ENCODE data around the gene PRR35.

PRR35 gene

DNA sequence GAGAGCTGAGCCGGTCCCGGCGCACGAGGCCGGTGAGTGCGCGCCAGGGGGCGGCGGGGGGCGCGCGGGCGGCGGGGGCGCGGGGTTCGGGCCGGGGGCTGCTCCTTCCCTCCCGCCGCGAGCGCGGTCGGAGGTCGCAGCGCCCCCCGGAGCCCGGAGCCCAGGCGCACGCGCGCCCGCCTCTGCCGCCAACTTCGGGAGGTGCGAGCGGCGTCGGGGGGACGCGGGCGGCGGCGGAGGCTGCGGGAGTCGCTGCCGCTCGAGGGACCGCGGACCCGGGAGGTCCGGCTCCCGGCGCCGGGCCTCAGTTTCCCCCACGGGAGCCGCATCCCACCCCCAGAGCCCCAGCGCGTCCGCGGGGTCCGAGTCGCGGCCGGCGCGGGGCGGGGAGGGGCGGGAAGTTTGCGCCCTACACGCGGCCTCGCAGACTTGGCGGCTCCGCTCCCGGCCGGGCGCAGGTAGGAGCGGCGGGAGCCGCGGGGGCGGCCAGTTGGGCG lies at the start of gene PRR35:
Gene PRR35 (plus strand): TSS at position 191 of the 497 bp plus-strand sequence. CDS start 2,901 bp downstream, outside the sequence.
- DNase-seq (ENCODE audit: extremely low spot score), result no peak
- TF ChIP-seq, protein P1, sequence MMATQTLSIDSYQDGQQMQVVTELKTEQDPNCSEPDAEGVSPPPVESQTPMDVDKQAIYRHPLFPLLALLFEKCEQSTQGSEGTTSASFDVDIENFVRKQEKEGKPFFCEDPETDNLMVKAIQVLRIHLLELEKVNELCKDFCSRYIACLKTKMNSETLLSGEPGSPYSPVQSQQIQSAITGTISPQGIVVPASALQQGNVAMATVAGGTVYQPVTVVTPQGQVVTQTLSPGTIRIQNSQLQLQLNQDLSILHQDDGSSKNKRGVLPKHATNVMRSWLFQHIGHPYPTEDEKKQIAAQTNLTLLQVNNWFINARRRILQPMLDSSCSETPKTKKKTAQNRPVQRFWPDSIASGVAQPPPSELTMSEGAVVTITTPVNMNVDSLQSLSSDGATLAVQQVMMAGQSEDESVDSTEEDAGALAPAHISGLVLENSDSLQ (IDR thresholded peaks at IDR 0.05), result no peak
- TF ChIP-seq TARDBP (IDR thresholded peaks at IDR 0.05) (no peak), L3MBTL2 (conservative IDR thresholded peaks at IDR 0.05) (no peak), FOXA1 (IDR thresholded peaks at IDR 0.05) (no peak), BHLHE40 (IDR thresholded peaks at IDR 0.05; ENCODE audit: borderline replicate concordance) (no peak), HDGF (IDR thresholded peaks at IDR 0.05; ENCODE audit: borderline replicate concordance) (no peak), LEF1 (IDR thresholded peaks at IDR 0.05; ENCODE audit: borderline replicate concordance) (no peak), ZNF384 (IDR thresholded peaks at IDR 0.05) (no peak), SP1 (IDR thresholded peaks at IDR 0.05) (no peak), FOXK2 (IDR thresholded peaks at IDR 0.05) (no peak), SUZ12 (IDR thresholded peaks at IDR 0.05) (no peak), FOXM1 (IDR thresholded peaks at IDR 0.05; ENCODE audit: borderline replicate concordance) (no peak), CTBP1 (IDR thresholded peaks at IDR 0.05; ENCODE audit: borderline replicate concordance) (no peak), ELF4 (IDR thresholded peaks at IDR 0.05) (no peak), ARNT (IDR thresholded peaks at IDR 0.05) (no peak)
- POLR2A ChIA-PET, result no interaction called here
- CTCF ChIA-PET, result no interaction called here

DNA sequence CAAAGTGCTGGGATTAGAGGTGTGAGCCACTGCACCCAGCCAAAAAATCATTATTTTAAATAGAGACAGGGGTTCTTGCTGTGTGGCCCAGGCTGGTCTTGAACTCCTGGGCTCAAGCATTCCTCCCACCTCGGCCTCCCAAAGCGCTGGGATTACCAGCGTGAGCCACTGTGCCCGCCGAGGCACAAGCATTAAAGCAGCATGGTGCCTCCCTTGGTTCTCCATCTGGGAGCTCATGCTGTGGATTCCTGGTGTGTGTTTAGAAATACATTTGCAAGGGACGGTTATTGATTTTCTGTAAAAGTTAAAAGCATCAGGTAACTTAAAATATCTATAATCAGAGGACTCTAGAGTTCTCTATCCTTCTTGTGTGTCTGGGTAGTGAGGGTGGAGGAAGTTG lies 47.4 kb upstream of the PRR35 start:
- TF ChIP-seq HDGF (IDR thresholded peaks at IDR 0.05; ENCODE audit: borderline replicate concordance) (no peak), TARDBP (IDR thresholded peaks at IDR 0.05) (no peak), L3MBTL2 (conservative IDR thresholded peaks at IDR 0.05) (no peak), SUZ12 (IDR thresholded peaks at IDR 0.05) (no peak)
- ChIA-PET POLR2A (no interaction called here), CTCF (no interaction called here)
- no peak for DNase-seq (ENCODE audit: extremely low spot score)

DNA sequence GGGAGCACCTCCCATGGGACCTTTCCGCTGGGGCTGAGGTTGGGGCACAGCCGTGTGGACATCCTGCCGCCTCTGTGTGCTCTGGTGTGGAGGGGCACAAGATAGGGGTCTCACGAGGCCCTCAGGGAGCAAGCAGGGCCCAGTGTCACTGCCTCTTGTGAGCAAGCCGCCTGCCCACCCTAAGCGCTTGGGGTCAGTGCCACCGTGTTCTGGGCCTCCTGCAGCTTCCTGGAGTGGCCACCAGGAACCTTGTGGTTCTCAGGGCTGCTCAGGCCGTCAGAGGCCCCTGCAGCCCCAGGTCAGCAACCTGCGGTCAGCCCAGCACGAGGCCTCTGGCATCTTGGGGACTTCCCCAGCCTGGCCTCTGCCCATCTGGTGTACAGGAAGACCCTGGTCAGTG lies 46.2 kb upstream of the PRR35 start:
- no peak for TF ChIP-seq ARNT (IDR thresholded peaks at IDR 0.05)
- no peak for TF ChIP-seq SUZ12 (IDR thresholded peaks at IDR 0.05)
- TF ChIP-seq TARDBP (IDR thresholded peaks at IDR 0.05), result no peak
- TF ChIP-seq, protein P1 (IDR thresholded peaks at IDR 0.05), result no peak
- no peak for TF ChIP-seq NFRKB (IDR thresholded peaks at IDR 0.05)
- no peak for TF ChIP-seq LEF1 (IDR thresholded peaks at IDR 0.05; ENCODE audit: borderline replicate concordance)
- no peak for TF ChIP-seq L3MBTL2 (conservative IDR thresholded peaks at IDR 0.05)
- no peak for TF ChIP-seq FOXK2 (IDR thresholded peaks at IDR 0.05)
- TF ChIP-seq CTBP1 (IDR thresholded peaks at IDR 0.05; ENCODE audit: borderline replicate concordance), result no peak
- no peak for TF ChIP-seq BHLHE40 (IDR thresholded peaks at IDR 0.05; ENCODE audit: borderline replicate concordance)
- no peak for TF ChIP-seq FOXA1 (IDR thresholded peaks at IDR 0.05)
- POLR2A ChIA-PET, result interaction anchor here (0.7 kb wide), 1 partner anchor 12 kb away, joined by 3 read pairs; no protein-coding TSS in a partner anchor
- CTCF ChIA-PET, result no interaction called here

DNA sequence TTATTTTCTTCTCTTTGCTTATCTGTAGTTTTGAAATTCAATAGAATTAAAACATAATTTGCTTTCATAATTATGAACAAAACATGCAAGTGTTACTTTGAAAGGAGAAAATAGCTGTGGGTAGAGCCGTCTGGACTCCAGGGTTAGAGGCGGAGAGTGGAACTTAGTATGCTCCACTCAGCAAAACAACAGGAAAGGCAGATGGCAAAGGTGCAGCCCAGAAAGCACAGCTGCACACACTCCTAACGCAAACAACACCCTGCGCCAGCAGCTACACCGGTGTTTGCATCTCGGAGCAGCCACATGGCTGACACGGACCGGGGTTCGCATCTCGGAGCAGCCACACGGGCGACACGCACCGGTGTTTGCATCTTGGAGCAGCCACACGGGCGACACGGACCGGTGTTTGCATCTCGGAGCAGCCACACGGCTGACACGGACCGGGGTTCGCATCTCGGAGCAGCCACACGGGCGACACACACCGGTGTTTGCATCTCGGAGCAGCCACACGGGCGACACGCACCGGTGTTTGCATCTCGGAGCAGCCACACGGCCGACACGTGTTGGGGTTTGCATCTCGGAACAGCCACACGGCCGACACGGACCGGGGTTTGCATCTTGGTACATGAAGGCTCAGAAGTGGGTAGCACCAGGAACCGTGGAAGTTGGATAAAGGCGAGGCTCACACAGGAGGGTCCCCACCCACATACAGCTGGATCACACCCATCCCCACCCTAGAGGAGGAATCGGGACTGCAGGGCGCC lies 44.8 kb upstream of the PRR35 start:
- TF ChIP-seq LEF1 (IDR thresholded peaks at IDR 0.05; ENCODE audit: borderline replicate concordance), result no peak
- no peak for TF ChIP-seq TARDBP (IDR thresholded peaks at IDR 0.05)
- no peak for TF ChIP-seq HDGF (IDR thresholded peaks at IDR 0.05; ENCODE audit: borderline replicate concordance)
- no peak for TF ChIP-seq BHLHE40 (IDR thresholded peaks at IDR 0.05; ENCODE audit: borderline replicate concordance)
- no peak for TF ChIP-seq SUZ12 (IDR thresholded peaks at IDR 0.05)
- TF ChIP-seq, protein P1 (IDR thresholded peaks at IDR 0.05), result no peak
- no peak for TF ChIP-seq FOXA1 (IDR thresholded peaks at IDR 0.05)
- TF ChIP-seq FOXK2 (IDR thresholded peaks at IDR 0.05), result no peak
- no peak for TF ChIP-seq SP1 (IDR thresholded peaks at IDR 0.05)
- TF ChIP-seq ARNT (IDR thresholded peaks at IDR 0.05), result no peak
- no peak for TF ChIP-seq ZNF384 (IDR thresholded peaks at IDR 0.05)
- TF ChIP-seq FOXM1 (IDR thresholded peaks at IDR 0.05; ENCODE audit: borderline replicate concordance), result no peak
- TF ChIP-seq L3MBTL2 (conservative IDR thresholded peaks at IDR 0.05), result no peak
- no peak for TF ChIP-seq NFRKB (IDR thresholded peaks at IDR 0.05)
- ChIA-PET POLR2A (no interaction called here), CTCF (no interaction called here)
- no peak for DNase-seq (ENCODE audit: extremely low spot score)

More for the DNA sequence above, 46.2 kb upstream of the PRR35 start:
- DNase-seq (ENCODE audit: extremely low spot score), result no peak

DNA sequence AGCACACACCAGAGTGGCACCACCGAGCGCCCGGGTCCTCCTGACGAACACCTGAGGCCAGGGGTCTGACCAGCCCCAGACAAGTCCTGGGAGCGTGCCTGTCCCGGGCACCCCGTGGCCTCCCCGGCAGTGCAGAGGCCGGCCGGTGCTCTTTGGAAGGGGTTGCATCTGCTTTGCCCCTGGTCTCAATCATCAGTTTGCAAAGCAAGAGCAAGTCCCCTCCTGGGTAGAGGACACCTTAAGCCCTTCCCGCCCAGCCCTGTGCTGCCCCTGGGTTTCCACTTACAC lies 44.3 kb upstream of the PRR35 start:
- ChIA-PET POLR2A (no interaction called here), CTCF (no interaction called here)
- DNase-seq (ENCODE audit: extremely low spot score), result no peak
- TF ChIP-seq ARNT (IDR thresholded peaks at IDR 0.05), result no peak
- TF ChIP-seq ZNF384 (IDR thresholded peaks at IDR 0.05), result no peak
- no peak for TF ChIP-seq L3MBTL2 (conservative IDR thresholded peaks at IDR 0.05)
- TF ChIP-seq NFRKB (IDR thresholded peaks at IDR 0.05), result no peak
- TF ChIP-seq FOXK2 (IDR thresholded peaks at IDR 0.05), result no peak
- TF ChIP-seq FOXM1 (IDR thresholded peaks at IDR 0.05; ENCODE audit: borderline replicate concordance), result no peak
- no peak for TF ChIP-seq SUZ12 (IDR thresholded peaks at IDR 0.05)
- no peak for TF ChIP-seq TARDBP (IDR thresholded peaks at IDR 0.05)

DNA sequence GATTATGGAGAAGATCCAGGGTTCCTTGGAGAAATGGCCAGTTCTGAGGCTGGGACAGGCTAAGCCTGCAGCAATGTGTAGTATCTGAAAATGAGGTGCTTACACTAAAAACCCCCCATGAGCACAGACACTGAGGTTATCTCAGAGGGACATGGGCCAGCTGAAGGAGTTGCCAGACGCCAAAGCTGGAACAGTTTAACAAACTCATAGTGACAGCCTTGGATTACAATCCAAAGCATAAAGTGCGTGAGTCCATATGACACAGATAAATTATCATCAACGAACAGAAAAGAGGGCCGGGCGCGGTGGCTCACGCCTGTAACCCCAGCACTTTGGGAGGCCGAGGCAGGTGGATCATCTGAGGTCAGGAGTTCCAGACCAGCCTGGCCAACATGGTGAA lies 43.9 kb upstream of the PRR35 start:
- no peak for TF ChIP-seq ELF4 (IDR thresholded peaks at IDR 0.05)
- DNase-seq (ENCODE audit: extremely low spot score), result no peak
- ChIA-PET POLR2A (no interaction called here), CTCF (no interaction called here)
